Measurements from ENCODE around the gene PRRT3. TPM values are rescaled to one million over a fixed set of nuclear protein-coding genes. Genes with fewer than 3 reads are reported as not detected.

The PRRT3 gene
- total RNA-seq, 1 experiment from 2014 or later: 19.5 TPM

GRCh38 chr3:9916346-9916733 is 35.9 kb downstream of the PRRT3 start:
- no peak overlapping the region for H3K27ac Mint-ChIP-seq
- Histone ChIP-seq H3K9ac (ENCODE audit: extremely low read depth, insufficient read length, low read length) (no peak overlapping the region), H3K18ac (ENCODE audit: insufficient read length, low read depth, low read length) (no peak overlapping the region), H4K20me1 (ENCODE audit: control insufficient read depth, insufficient read depth, insufficient read length) (no peaks in the 10 kb centered on the region), H2BK12ac (ENCODE audit: insufficient read length, low read depth, low read length) (no peak overlapping the region), H3K4me2 (ENCODE audit: insufficient read depth, insufficient read length, low read length) (peak overlapping the region; percentile 76), H2AFZ (ENCODE audit: low read length) (no peak overlapping the region), H3K56ac (ENCODE audit: insufficient read length, low read depth, low read length) (no peak overlapping the region), H4K8ac (replicated peaks; ENCODE audit: insufficient read length, low read depth, low read length) (no peak overlapping the region), H4K5ac (ENCODE audit: insufficient read length, low read depth, low read length) (no peak overlapping the region), H2AK5ac (ENCODE audit: insufficient read length, low read length) (no peak overlapping the region), H4K91ac (ENCODE audit: insufficient read length, low read depth, low read length) (no peak overlapping the region), H3K9me3 (ENCODE audit: control insufficient read depth, low read depth, low read length) (no peaks in the 10 kb centered on the region), H3K4ac (ENCODE audit: low read depth, low read length) (no peak overlapping the region), H2BK120ac (ENCODE audit: low read depth, low read length, poor library complexity, severe bottlenecking) (no peak overlapping the region), H3K27ac (ENCODE audit: insufficient read length, low read depth, low read length) (no peak overlapping the region), H3K27me3 (ENCODE audit: insufficient read depth, low read length) (no peaks in the 10 kb centered on the region; the same call in 1 of the 2 replicates), H2BK15ac (ENCODE audit: low read depth, low read length) (no peak overlapping the region), H2BK5ac (ENCODE audit: insufficient read length, low read length) (no peak overlapping the region), H3K23me2 (ENCODE audit: insufficient read length, low read depth, low read length, poor library complexity, severe bottlenecking) (peaks cover 15% of the 10 kb centered on the region), H3K23ac (ENCODE audit: insufficient read length, low read depth, low read length) (no peak overlapping the region), H3T11ph (ENCODE audit: low read length) (no peak overlapping the region), H3K4me1 (ENCODE audit: insufficient read depth, low read length) (peaks cover 4% of the 10 kb centered on the region; the same call in 1 of the 2 replicates), H3K79me2 (ENCODE audit: insufficient read depth, low read length) (no peaks in the 10 kb centered on the region), H3K14ac (ENCODE audit: insufficient read depth, low read length) (no peak overlapping the region), H2BK20ac (ENCODE audit: low read depth, low read length, poor library complexity, severe bottlenecking) (no peak overlapping the region), H3K79me1 (ENCODE audit: insufficient read depth, low read depth, low read length, poor library complexity, severe bottlenecking) (no peaks in the 10 kb centered on the region)
- TF ChIP-seq CTCF (conservative IDR thresholded peaks at IDR 0.05): no peak
- no CpG with 5 or more reads among the region's 7 CpGs for WGBS (ENCODE audit: extremely low coverage, insufficient read length, low lambda C conversion rate)
- peaks cover 17% of the 10 kb centered on the region for H3K27me3 Mint-ChIP-seq (ENCODE audit: low read depth)
- H3K4me1 Mint-ChIP-seq: peaks cover 15 to 27% of the 10 kb centered on the region in 2 experiments
- no peak for DNase-seq
- peak overlapping the region; percentile 70 to 80 for H3K4me3 Mint-ChIP-seq
- no peaks in the 10 kb centered on the region; a peak in 2 of 5 replicates for H3K9me3 Mint-ChIP-seq
- peaks cover 0 to 5% (median 0%) of the 10 kb centered on the region in 3 experiments; a peak in 1 of 7 replicates for H3K36me3 Mint-ChIP-seq (ENCODE audit: insufficient read depth in 1 of 3, low read depth in 3 of 3)

All from H9 (cell line).